ENCODE results near the gene NPTX1. TPM values are rescaled to one million over a fixed set of nuclear protein-coding genes. Genes with fewer than 3 reads are reported as not detected.

Gene NPTX1
- total and polyA plus RNA-seq, 4 donors, result under 0.01 TPM; not detected in 3

GRCh38 chr17:80422276-80422675 is 54.1 kb downstream of the NPTX1 start:
- Histone ChIP-seq H3K4me1 (ENCODE audit: control insufficient read depth in 4 of 4, insufficient read depth in 4 of 4, low read length in 3 of 4) (peaks cover 0 to 3% (median 2%) of the 10 kb centered on the region in 4 donors), H3K4me3 (ENCODE audit: low read depth in 1 of 3, low read length in 3 of 3) (no peak overlapping the region), H3K36me3 (ENCODE audit: control insufficient read depth in 4 of 4, insufficient read depth in 3 of 4, low read depth in 1 of 4, low read length in 3 of 4) (peaks cover 0 to 12% (median 0%) of the 10 kb centered on the region in 4 donors), H3K27me3 (ENCODE audit: control insufficient read depth in 4 of 4, insufficient read depth in 4 of 4, low read length in 3 of 4) (no peaks in the 10 kb centered on the region), H3K9me3 (ENCODE audit: control insufficient read depth in 4 of 4, low read length in 3 of 4) (no peaks in the 10 kb centered on the region), H3K27ac (ENCODE audit: low read depth in 1 of 2, low read length in 2 of 2) (no peak overlapping the region), H3K9ac (ENCODE audit: low read depth in 1 of 2, low read length in 2 of 2) (no peak overlapping the region)
- TF ChIP-seq CTCF (IDR thresholded peaks at IDR 0.05; ENCODE audit: low read depth, low read length, missing input control) (no peak), MAX (IDR thresholded peaks at IDR 0.05) (no peak), FOXA2 (IDR thresholded peaks at IDR 0.05) (no peak), REST (IDR thresholded peaks at IDR 0.05) (no peak), GABPA (IDR thresholded peaks at IDR 0.05 in 1 of 2, conservative IDR thresholded peaks at IDR 0.05 in 1 of 2) (no peak), HNF4G (IDR thresholded peaks at IDR 0.05) (no peak), ATF3 (IDR thresholded peaks at IDR 0.05) (no peak), JUND (IDR thresholded peaks at IDR 0.05) (no peak), NR2F2 (IDR thresholded peaks at IDR 0.05) (no peak), YY1 (IDR thresholded peaks at IDR 0.05) (no peak), RAD21 (IDR thresholded peaks at IDR 0.05) (no peak)
- no peak for DNase-seq (ENCODE audit: low spot score)
- WGBS, result 84% methylated on average over 18 of the region's 18 CpGs

- Histone ChIP-seq H3K36me3 (ENCODE audit: control insufficient read depth in 4 of 4, insufficient read depth in 3 of 4, low read depth in 1 of 4, low read length in 3 of 4) (peaks cover 0 to 12% (median 0%) of the 10 kb centered on the region in 4 donors), H3K4me3 (ENCODE audit: low read depth in 1 of 3, low read length in 3 of 3) (no peak overlapping the region), H3K9ac (ENCODE audit: low read depth in 1 of 2, low read length in 2 of 2) (no peak overlapping the region), H3K27me3 (ENCODE audit: control insufficient read depth in 4 of 4, insufficient read depth in 4 of 4, low read length in 3 of 4) (no peaks in the 10 kb centered on the region), H3K4me1 (ENCODE audit: control insufficient read depth in 4 of 4, insufficient read depth in 4 of 4, low read length in 3 of 4) (peaks cover 2 to 9% (median 6%) of the 10 kb centered on the region in 4 donors), H3K9me3 (ENCODE audit: control insufficient read depth in 4 of 4, low read length in 3 of 4) (no peaks in the 10 kb centered on the region), H3K27ac (ENCODE audit: low read depth in 1 of 2, low read length in 2 of 2) (no peak overlapping the region)
- 85% methylated on average over 20 of the region's 20 CpGs for WGBS
- DNase-seq (ENCODE audit: low spot score), result no peak
- TF ChIP-seq HNF4G (IDR thresholded peaks at IDR 0.05) (no peak), YY1 (IDR thresholded peaks at IDR 0.05) (no peak), RAD21 (IDR thresholded peaks at IDR 0.05) (no peak), HNF4A (conservative IDR thresholded peaks at IDR 0.05) (no peak), MAX (IDR thresholded peaks at IDR 0.05) (no peak), FOXA2 (IDR thresholded peaks at IDR 0.05) (no peak), ZBTB33 (IDR thresholded peaks at IDR 0.05) (no peak)
These were observed 54.9 kb downstream of the NPTX1 start for GRCh38 chr17:80421381-80422090.
